ENCODE results near the gene NFU1.
"Not testable (repeated sequence)": the region's sequence is repeated elsewhere in the genome, so short reads cannot be mapped to it uniquely, and the experiment has no call there.

The NFU1 gene

GRCh38 chr2:69386360-69386759, 50.9 kb downstream of the NFU1 start:
- no peak for DNase-seq

GRCh38 chr2:69385443-69386151, 51.6 kb downstream of the NFU1 start:
- no peak for DNase-seq

- DNase-seq: no peak
These were observed 52.6 kb downstream of the NFU1 start for GRCh38 chr2:69384618-69385081.

GRCh38 chr2:69383176-69383812, 53.9 kb downstream of the NFU1 start:
- DNase-seq: no peak

- DNase-seq: no peak
These were observed 54.7 kb downstream of the NFU1 start for GRCh38 chr2:69382547-69382946.

- DNase-seq: no peak
These were observed 55.9 kb downstream of the NFU1 start for GRCh38 chr2:69381337-69381737.

- no peak for DNase-seq
These were observed 56.9 kb downstream of the NFU1 start for GRCh38 chr2:69380072-69380917.

GRCh38 chr2:69376403-69376802, 60.8 kb downstream of the NFU1 start:
- DNase-seq: no peak

- DNase-seq: peak; percentile 29
These were observed 61.5 kb downstream of the NFU1 start for GRCh38 chr2:69375494-69376353.

- DNase-seq: no peak
These were observed 64.5 kb downstream of the NFU1 start for GRCh38 chr2:69372767-69373166.

GRCh38 chr2:69369802-69370201, 67.4 kb downstream of the NFU1 start:
- DNase-seq: no peak

GRCh38 chr2:69368588-69368987, 68.6 kb downstream of the NFU1 start:
- no peak for DNase-seq

- DNase-seq: no peak
These were observed 77.9 kb downstream of the NFU1 start for GRCh38 chr2:69359371-69359770.

GRCh38 chr2:69358914-69359313, 78.3 kb downstream of the NFU1 start:
- no peak for DNase-seq

- DNase-seq: no peak
These were observed 80.8 kb downstream of the NFU1 start for GRCh38 chr2:69356471-69356870.

GRCh38 chr2:69354976-69355375, 82.3 kb downstream of the NFU1 start:
- DNase-seq: not testable (repeated sequence)

- no peak for DNase-seq
These were observed 83.9 kb downstream of the NFU1 start for GRCh38 chr2:69353360-69353759.

GRCh38 chr2:69348781-69349180, 88.5 kb downstream of the NFU1 start:
- DNase-seq: no peak

Data from NCI-H1436 (cell line).